ENCODE data around the gene VTI1A. TPM values are rescaled to one million over a fixed set of nuclear protein-coding genes. Genes with fewer than 3 reads are reported as not detected.
A peak's percentile ranks its signal among the peaks of the same experiment; 100 is the strongest.

VTI1A gene
- total and polyA plus RNA-seq, 2 of the 13 experiments (the other 11 are each of a cell fraction or from before 2014, with no cell fraction given) = 11.7 to 32.7 TPM

- no peak for TF ChIP-seq REPIN1 (CRISPR knock-in tag; IDR thresholded peaks at IDR 0.05; ENCODE audit: borderline replicate concordance, low read depth)
- peak; percentile 61; the same call in 1 of the 2 replicates for TF ChIP-seq PATZ1 (CRISPR knock-in tag; IDR thresholded peaks at IDR 0.05)
- no peak for TF ChIP-seq ZNF746 (CRISPR knock-in tag; IDR thresholded peaks at IDR 0.05)
- no peak for TF ChIP-seq ZNF660 (CRISPR knock-in tag; IDR thresholded peaks at IDR 0.05; ENCODE audit: borderline replicate concordance, low read depth)
- no peak for TF ChIP-seq DRAP1 (CRISPR knock-in tag; IDR thresholded peaks at IDR 0.05)
- no peak for TF ChIP-seq ETS1 (CRISPR knock-in tag; IDR thresholded peaks at IDR 0.05)
- no peak for TF ChIP-seq HNF4A (CRISPR knock-in tag; IDR thresholded peaks at IDR 0.05)
- TF ChIP-seq THAP7 (CRISPR knock-in tag; IDR thresholded peaks at IDR 0.05) = no peak
- no peak for TF ChIP-seq LCORL (IDR thresholded peaks at IDR 0.05)
- peak; percentile 28; the same call in 1 of the 2 replicates for TF ChIP-seq LCORL (CRISPR knock-in tag; IDR thresholded peaks at IDR 0.05)
- TF ChIP-seq SP1 (IDR thresholded peaks at IDR 0.05) = no peak
- no peak for TF ChIP-seq SP1 (CRISPR knock-in tag; IDR thresholded peaks at IDR 0.05)
- no peak for TF ChIP-seq RARG (CRISPR knock-in tag; IDR thresholded peaks at IDR 0.05; ENCODE audit: low read depth)
- no peak for TF ChIP-seq TP53 (CRISPR knock-in tag; conservative IDR thresholded peaks at IDR 0.05)
- no peak for TF ChIP-seq TAF15 (IDR thresholded peaks at IDR 0.05; ENCODE audit: low read depth, low read length, poor library complexity, severe bottlenecking)
- TF ChIP-seq DNMT1 (CRISPR knock-in tag; IDR thresholded peaks at IDR 0.05) = no peak
- TF ChIP-seq IRF9 (CRISPR knock-in tag; IDR thresholded peaks at IDR 0.05; ENCODE audit: borderline replicate concordance) = no peak
- no peak for TF ChIP-seq NONO (IDR thresholded peaks at IDR 0.05)
- TF ChIP-seq NONO (CRISPR knock-in tag; conservative IDR thresholded peaks at IDR 0.05) = no peak
- TF ChIP-seq NR2F6 (IDR thresholded peaks at IDR 0.05) = peak; percentile 51; the same call in 1 of the 2 replicates
- TF ChIP-seq NR2F6 (CRISPR knock-in tag; IDR thresholded peaks at IDR 0.05) = no peak
- TF ChIP-seq ARNT (IDR thresholded peaks at IDR 0.05) = no peak
- no peak for TF ChIP-seq IRF2 (CRISPR knock-in tag; IDR thresholded peaks at IDR 0.05)
- TF ChIP-seq ZSCAN29 (CRISPR knock-in tag; conservative IDR thresholded peaks at IDR 0.05) = no peak
- TF ChIP-seq BCL6 (CRISPR knock-in tag; IDR thresholded peaks at IDR 0.05) = peak; percentile 71
- TF ChIP-seq POGZ (CRISPR knock-in tag; IDR thresholded peaks at IDR 0.05) = no peak; the same call in 1 of the 2 replicates
- no peak for TF ChIP-seq ZNF761 (CRISPR knock-in tag; conservative IDR thresholded peaks at IDR 0.05)
- TF ChIP-seq RCOR2 (CRISPR knock-in tag; IDR thresholded peaks at IDR 0.05) = 0 out of 2 replicates have a peak, but pooled peaks have one; percentile 51
Measured at GRCh38 chr10:112564337-112564736, 117.3 kb downstream of the VTI1A start (continued).

Measured in HepG2 (cell line).